ENCODE results near the gene SDK2. TPM values are rescaled to one million over a fixed set of nuclear protein-coding genes. Genes with fewer than 3 reads are reported as not detected.

The SDK2 gene
- total RNA-seq, 1 donor from 2014 or later = 31.2 TPM

GRCh38 chr17:73632513-73632912 is 11.7 kb downstream of the SDK2 start:
- DNase-seq (ENCODE audit: low read depth, low spot score) = no peak
- H3K27me3 Mint-ChIP-seq (ENCODE audit: low read depth) = no peaks in the 10 kb centered on the region
- peaks cover 41% of the 10 kb centered on the region for H3K4me1 Mint-ChIP-seq
- H3K4me3 Mint-ChIP-seq = no peak overlapping the region
- TF ChIP-seq CTCF (conservative IDR thresholded peaks at IDR 0.05) = no peak
- H3K27ac Mint-ChIP-seq (ENCODE audit: unreplicated experiment) = no peak overlapping the region
- peaks cover under 1% of the 10 kb centered on the region for H3K36me3 Mint-ChIP-seq (ENCODE audit: low read depth)
- no peaks in the 10 kb centered on the region for H3K9me3 Mint-ChIP-seq

GRCh38 chr17:73630965-73631595 is 13.2 kb downstream of the SDK2 start:
- Mint-ChIP-seq H3K36me3 (ENCODE audit: low read depth) (no peaks in the 10 kb centered on the region), H3K27me3 (ENCODE audit: low read depth) (no peaks in the 10 kb centered on the region), H3K4me1 (peaks cover 52% of the 10 kb centered on the region), H3K4me3 (no peak overlapping the region), H3K9me3 (no peaks in the 10 kb centered on the region), H3K27ac (ENCODE audit: unreplicated experiment) (peak overlapping the region; percentile 62)
- no peak for TF ChIP-seq CTCF (conservative IDR thresholded peaks at IDR 0.05)
- DNase-seq (ENCODE audit: low read depth, low spot score) = no peak

- DNase-seq (ENCODE audit: low read depth, low spot score) = peak; percentile 48
- Mint-ChIP-seq H3K36me3 (ENCODE audit: low read depth) (no peaks in the 10 kb centered on the region), H3K9me3 (no peaks in the 10 kb centered on the region), H3K27me3 (ENCODE audit: low read depth) (no peaks in the 10 kb centered on the region), H3K4me3 (peak overlapping the region; percentile 27), H3K27ac (ENCODE audit: unreplicated experiment) (peak overlapping the region; percentile 62), H3K4me1 (peaks cover 49% of the 10 kb centered on the region)
- no peak for TF ChIP-seq CTCF (conservative IDR thresholded peaks at IDR 0.05)
Measured at GRCh38 chr17:73630531-73630930, 13.7 kb downstream of the SDK2 start.

GRCh38 chr17:73628642-73629552 is 15.3 kb downstream of the SDK2 start:
- no peak for DNase-seq (ENCODE audit: low read depth, low spot score)
- Mint-ChIP-seq H3K27ac (ENCODE audit: unreplicated experiment) (no peak overlapping the region), H3K4me3 (no peak overlapping the region), H3K4me1 (peaks cover 55% of the 10 kb centered on the region), H3K36me3 (ENCODE audit: low read depth) (no peaks in the 10 kb centered on the region), H3K9me3 (no peaks in the 10 kb centered on the region), H3K27me3 (ENCODE audit: low read depth) (no peaks in the 10 kb centered on the region)
- no peak for TF ChIP-seq CTCF (conservative IDR thresholded peaks at IDR 0.05)

GRCh38 chr17:73625991-73626673 is 18.1 kb downstream of the SDK2 start:
- no peak for TF ChIP-seq CTCF (conservative IDR thresholded peaks at IDR 0.05)
- Mint-ChIP-seq H3K4me3 (no peak overlapping the region), H3K36me3 (ENCODE audit: low read depth) (peaks cover 10% of the 10 kb centered on the region), H3K9me3 (no peaks in the 10 kb centered on the region), H3K27me3 (ENCODE audit: low read depth) (no peaks in the 10 kb centered on the region), H3K4me1 (peaks cover 59% of the 10 kb centered on the region), H3K27ac (ENCODE audit: unreplicated experiment) (no peak overlapping the region)
- DNase-seq (ENCODE audit: low read depth, low spot score) = no peak
